ENCODE measurements around the gene CDH6. TPM values are rescaled to one million over a fixed set of nuclear protein-coding genes. Genes with fewer than 3 reads are reported as not detected.

Gene CDH6
- total and polyA plus RNA-seq, 2 experiments from 2014 or later = 0.60 to 1.1 TPM

- TF ChIP-seq ZNF462 (CRISPR knock-in tag; IDR thresholded peaks at IDR 0.05) (no peak), ZNF331 (CRISPR knock-in tag; IDR thresholded peaks at IDR 0.05; ENCODE audit: low read depth) (no peak), JUNB (IDR thresholded peaks at IDR 0.05; ENCODE audit: unreplicated experiment) (no peak)
Measured at GRCh38 chr5:31213705-31214121, 20.2 kb downstream of the CDH6 start (continued).

- no peaks in the 10 kb centered on the region for H3K36me3 Mint-ChIP-seq (ENCODE audit: low read depth)
- Histone ChIP-seq H3K36me3 (ENCODE audit: insufficient read depth) (no peaks in the 10 kb centered on the region), H3K4me3 (no peak overlapping the region), H3K4me1 (ENCODE audit: insufficient read depth) (no peaks in the 10 kb centered on the region), H3K27me3 (ENCODE audit: insufficient read depth) (no peaks in the 10 kb centered on the region), H3K79me2 (replicated peaks; ENCODE audit: insufficient read depth) (no peaks in the 10 kb centered on the region), H3K9me2 (ENCODE audit: insufficient read depth) (no peaks in the 10 kb centered on the region), H3K27ac (ENCODE audit: low read depth) (no peak overlapping the region), H3K4me2 (no peak overlapping the region), H4K20me1 (replicated peaks; ENCODE audit: insufficient read depth) (no peaks in the 10 kb centered on the region), H3F3A (replicated peaks; ENCODE audit: low read depth) (no peaks in the 10 kb centered on the region), H2AFZ (no peak overlapping the region)
- H3K9me3 Mint-ChIP-seq = no peaks in the 10 kb centered on the region
- ATAC-seq (no peak), DNase-seq (ENCODE audit: low spot score) (no peak)
- H3K27me3 Mint-ChIP-seq (ENCODE audit: insufficient read depth, low read depth, poor library complexity) = no peaks in the 10 kb centered on the region
- no peak overlapping the region for H3K27ac Mint-ChIP-seq
- H3K4me1 Mint-ChIP-seq = peaks cover 6% of the 10 kb centered on the region; the same call in 2 of the 3 replicates
- no peak overlapping the region for H3K4me3 Mint-ChIP-seq
- TF ChIP-seq NANOG (IDR thresholded peaks at IDR 0.05; ENCODE audit: borderline replicate concordance) (no peak), CREB1 (CRISPR knock-in tag; IDR thresholded peaks at IDR 0.05; ENCODE audit: low read depth) (no peak), EZH2 (IDR thresholded peaks at IDR 0.05; ENCODE audit: low read depth, unreplicated experiment) (no peak), STAT1 (IDR thresholded peaks at IDR 0.05; ENCODE audit: unreplicated experiment) (no peak), ZNF462 (CRISPR knock-in tag; IDR thresholded peaks at IDR 0.05) (no peak), ZNF114 (CRISPR knock-in tag; IDR thresholded peaks at IDR 0.05) (no peak), EZH2phosphoT487 (IDR thresholded peaks at IDR 0.05; ENCODE audit: unreplicated experiment) (no peak), ETS1 (IDR thresholded peaks at IDR 0.05) (no peak), ZNF331 (CRISPR knock-in tag; IDR thresholded peaks at IDR 0.05; ENCODE audit: low read depth) (no peak)
Measured at GRCh38 chr5:31214229-31214628, 20.7 kb downstream of the CDH6 start.
